NCI-H1694 treated with DMSO at 0.1 percent for 48 hours (cell line): Measurements from ENCODE around the gene TUBGCP2.

ENCODE experiments used
- DNase-seq: peaks from one replicate; lab custom pipeline; 2025; lab: John Stamatoyannopoulos, UW

TUBGCP2 gene

DNA sequence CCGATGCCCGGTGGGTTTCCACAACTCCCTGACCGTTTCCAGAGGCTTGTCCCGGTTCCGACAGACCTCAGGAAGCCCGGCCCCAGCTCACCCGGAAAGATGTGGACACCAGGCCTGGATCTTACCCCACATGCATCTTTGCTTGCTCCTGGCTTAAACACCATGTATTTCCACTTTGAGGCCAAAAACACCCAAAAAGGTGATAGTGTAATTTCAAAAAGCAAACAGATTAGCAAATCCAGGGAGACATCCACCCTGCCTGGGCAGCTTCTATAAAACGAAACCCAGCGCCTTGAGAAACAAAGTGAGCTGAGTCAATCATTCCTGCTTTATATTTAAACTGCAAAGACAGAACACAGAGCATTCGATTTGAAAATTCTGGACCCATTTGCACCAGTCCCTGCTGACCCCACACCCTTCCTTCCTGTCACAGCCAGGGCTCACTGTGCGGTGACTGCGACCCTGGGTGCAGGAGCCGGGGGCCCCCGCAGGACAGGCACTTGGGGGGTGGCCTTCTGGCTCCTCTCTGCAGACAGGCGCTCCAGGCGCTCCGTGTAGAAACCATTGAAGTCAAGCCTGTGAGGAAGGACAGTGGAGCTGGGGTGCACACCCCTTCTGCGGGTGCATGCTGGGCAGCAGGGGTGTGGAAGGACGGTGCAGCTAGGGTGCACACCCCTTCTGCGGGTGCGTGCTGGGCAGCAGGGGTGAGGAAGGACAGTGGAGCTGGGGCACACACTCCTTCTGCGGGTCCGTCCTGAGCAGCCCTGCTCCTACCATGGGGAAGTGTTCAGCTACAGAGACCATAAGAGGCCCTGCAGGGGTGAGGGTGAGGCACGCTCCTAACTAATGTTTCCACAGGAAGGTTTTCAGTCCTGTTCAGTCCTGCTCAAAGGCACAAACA lies 29.1 kb downstream of the TUBGCP2 start:
- no peak for DNase-seq

DNA sequence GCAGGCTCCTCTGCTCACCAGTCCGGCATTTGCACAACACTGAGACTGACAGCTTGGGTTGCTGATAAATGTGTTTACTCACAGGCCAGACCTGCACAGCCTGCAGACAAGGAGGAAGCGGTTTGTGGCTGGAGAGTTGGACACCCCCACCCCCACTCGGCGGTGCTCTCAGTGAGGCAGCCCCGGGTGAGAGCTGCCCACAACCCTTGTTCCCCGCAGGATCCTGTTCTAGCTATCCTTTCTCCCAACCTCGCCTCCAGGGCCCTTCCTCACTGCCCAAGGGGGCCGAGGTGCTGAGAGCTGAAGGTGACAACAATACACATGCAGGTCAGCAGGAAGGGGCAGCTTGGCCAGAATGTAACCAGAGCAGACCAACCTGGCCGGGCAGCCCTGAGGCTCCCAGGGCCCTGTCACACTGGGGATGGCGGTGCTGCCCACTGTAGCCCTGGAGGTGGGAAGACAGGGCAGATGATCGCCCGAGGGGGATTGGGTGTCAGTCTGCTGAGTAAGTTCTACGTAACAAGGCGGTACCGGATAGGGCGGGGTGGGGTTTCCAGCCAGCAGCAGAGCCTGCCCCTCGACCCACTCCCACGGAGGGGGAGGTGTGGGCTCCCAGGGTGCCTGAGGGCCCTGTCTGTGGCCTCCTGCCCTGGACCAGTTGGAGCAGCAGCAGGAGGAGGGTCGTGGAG lies 30.0 kb downstream of the TUBGCP2 start:
- no peak for DNase-seq

DNA sequence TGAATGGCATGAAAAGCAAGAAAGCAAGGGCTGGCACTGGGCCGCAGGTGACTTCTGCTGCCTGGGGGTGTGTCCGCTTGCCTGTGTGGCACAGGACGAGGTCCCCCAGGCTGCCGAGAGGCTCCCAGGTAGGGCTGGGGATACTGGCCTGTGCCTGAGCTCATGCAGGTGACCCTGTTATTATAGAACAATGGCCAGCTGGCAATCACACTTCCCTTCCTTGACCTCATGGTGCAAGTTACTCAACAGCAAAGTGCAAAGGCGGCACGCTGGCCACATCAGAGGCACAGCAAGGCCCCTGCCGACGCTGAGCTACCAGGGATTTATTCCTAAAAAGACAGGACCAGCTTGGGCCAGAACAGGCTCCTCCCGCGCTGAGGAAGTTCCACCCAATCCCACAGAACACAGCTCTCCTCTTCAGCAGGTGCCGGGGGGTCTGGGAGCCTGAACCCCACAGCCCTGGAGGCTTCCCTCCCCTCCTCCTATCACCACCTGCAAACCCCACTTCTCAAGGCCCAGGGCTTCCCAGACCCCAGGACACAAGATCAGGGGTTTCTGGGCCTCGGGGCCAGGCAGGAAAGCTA lies 30.6 kb downstream of the TUBGCP2 start:
- DNase-seq: no peak

DNA sequence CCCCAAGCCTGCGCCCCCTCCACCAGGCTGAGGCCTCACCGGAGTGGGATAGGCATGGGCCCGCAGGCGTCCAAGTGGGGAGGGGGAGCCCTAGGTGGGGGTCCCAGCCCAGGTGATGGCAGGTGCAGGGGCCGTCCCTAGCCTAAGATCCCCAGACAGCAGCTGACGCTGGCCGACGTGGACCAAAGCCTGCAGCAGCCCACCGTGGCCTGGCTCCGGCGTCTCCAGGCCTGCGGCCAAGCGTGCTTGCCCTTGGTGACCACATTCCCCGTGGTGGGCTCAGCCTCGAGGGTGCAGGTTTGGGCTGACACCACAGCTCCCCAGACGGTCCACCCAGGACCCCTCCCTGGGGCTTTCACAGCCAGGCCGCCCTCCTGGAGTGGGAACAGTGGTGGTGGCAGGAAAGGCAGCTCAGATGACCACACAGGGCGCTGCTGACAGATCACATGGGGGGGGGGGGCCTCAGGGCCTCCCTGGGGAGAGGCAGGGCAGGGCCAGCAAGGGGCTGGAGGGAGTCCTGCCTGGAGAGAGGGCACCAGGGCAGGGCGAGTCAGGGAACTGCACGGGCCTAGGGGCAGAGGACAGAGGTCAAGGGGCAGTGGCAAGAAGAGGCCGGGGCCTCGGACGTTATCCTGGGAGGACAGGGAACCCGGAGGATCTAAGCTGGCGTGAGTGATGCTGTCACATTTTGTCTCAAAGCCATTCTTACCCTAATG lies 31.2 kb downstream of the TUBGCP2 start:
- no peak for DNase-seq

DNA sequence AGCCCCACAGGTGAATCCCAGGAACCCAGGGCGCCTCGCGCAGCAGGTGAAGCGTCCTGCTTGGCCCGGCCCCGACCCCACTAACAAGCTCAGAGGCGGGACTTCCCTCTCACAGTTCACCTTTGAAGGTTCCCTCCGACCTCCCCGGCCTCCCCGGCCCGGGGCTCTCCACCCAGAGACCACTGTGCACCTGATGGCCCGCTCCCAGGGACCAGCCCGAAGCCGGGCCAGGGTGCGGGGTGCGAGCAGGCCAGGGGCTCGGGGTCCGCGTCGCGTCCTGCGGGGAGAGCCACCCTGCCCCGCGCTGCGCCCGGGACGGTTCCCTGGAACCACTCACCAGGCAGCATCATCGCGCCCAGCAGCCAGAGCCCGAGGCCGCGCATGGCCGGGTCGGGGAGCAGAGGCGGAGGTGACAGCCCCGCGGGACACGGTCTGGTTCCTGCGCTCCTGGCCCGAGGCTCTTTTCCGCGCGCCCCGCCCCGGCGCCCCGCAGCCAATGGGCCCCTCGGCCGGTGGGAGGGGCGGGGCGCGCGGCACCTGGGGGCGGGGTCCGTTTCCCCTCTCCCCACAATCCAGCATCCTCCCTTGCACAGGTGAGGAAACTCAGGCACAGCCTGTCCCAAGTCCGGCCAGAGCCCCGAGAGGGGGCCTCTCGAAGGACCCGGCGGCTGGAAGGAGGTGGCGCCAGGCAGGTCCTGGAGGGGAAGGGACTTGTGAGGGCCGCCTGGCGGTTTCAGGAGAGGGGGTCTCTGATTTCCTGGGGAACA lies 32.1 kb downstream of the TUBGCP2 start, which contains the start of gene ADAM8:
ADAM8 (minus strand) TSS at position 434 of the 767 bp plus-strand sequence; CDS start at position 383, 51 bp downstream.
- DNase-seq: no peak

DNA sequence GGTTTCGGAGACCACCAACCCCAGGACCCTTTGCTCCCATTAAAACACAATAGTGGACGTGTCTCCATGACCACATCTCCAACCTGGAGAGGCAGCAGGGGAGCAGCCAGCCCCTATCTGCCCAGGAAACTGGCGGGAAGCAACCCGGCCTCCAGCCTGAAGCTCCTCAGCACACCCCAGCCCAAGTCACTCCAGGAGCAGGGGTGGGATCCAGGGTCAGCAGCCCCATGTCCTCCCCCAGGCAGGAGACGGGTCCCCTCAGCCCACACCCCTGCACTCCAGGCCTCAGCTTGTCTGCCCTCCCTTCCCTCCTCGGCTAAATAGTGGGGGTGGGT lies 32.6 kb downstream of the TUBGCP2 start:
- DNase-seq: no peak

DNA sequence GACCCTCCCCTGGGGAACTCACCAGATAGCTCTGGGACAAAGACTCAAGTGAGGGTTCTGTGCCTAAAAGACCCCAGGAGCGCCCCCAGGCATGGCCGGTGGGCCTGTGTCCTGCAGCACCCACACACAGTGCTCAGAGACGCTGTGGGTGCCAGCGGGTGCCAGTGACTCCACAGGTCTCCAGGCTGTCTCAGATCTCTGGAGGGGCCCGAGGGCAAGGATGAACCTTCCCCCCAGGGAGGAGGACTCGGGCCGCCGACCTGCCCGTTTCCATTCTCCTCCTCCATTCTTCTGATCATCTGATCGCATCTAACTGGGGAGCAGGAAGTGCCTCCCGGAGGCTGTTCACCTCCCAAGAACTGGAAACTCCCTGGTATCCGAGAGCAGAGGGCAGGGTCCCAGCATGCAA lies 33.0 kb downstream of the TUBGCP2 start:
- no peak for DNase-seq

DNA sequence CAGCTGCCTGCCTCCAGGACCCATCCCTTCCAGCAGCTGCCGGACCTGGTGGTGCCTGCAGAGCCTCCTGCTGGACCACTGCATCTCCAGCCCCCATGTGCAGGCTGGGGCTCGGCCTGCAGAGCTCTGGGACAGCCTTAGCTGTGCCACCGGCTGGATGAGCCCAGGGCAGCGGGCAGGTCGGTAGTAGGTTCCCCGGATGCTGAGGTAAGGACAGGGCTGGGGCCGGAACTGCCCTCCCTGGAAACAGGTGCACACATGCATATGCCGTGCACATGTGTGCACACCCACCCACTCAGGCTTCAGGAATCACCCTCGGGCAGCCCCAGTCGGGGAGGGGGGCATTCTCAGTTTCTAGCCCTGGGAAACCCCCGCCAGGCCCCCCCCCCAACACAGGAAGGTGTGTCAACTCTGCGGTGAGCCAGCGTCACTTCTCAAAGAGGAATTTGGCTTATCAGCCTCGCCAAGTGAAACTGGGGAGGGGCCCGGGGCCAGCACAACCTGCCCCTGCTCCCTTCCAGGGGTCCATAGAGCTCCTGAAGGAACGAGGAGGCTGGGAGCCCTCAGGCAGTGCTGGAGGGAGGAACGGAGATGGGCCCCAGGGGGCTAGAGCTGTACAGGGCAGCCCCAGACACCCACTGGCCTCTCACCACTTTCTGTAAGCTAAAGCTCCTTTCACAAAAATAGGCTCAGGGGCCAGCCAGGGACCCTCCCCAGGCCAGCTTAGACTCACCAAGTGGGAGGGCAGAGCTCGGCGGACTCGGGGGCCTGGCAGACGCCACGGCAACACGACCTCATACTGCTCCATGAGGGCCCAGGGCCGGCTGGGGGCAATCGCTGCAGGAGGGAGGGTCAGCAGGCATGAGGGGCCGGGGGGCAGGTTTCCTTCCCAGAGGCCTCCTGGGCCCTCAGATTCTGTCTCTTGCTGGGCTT lies 33.7 kb downstream of the TUBGCP2 start:
- no peak for DNase-seq

DNA sequence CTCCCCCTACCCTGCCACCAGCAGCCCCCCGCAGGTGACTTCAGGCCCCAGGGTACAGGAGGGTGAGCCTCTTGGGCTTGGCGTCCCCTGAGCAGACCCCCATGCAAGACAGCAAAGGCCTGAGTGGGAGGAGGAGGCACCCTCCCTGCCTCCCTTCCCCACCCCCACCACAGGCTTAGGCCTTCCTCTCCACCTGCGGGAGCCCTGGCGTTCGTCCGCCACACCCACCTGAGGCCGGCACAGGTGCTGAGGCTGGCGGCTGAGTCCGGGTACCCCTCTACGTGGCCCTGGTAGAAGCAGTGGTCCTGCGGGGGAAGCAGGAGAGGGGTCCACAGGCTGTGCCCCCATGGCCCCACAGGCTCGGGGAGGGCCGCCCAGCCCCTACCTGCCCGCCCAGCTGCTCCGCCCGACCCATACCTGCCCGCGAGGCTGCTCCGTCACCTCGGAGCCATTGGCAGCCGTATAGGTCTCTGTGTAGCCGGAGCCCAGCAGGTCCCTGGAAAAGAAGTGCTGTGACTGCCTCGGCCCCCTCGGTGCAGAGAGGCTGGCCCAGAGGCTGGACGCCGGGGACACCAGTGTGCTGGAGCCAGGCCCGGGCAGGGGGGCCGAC lies 35.0 kb downstream of the TUBGCP2 start:
- no peak for DNase-seq

DNA sequence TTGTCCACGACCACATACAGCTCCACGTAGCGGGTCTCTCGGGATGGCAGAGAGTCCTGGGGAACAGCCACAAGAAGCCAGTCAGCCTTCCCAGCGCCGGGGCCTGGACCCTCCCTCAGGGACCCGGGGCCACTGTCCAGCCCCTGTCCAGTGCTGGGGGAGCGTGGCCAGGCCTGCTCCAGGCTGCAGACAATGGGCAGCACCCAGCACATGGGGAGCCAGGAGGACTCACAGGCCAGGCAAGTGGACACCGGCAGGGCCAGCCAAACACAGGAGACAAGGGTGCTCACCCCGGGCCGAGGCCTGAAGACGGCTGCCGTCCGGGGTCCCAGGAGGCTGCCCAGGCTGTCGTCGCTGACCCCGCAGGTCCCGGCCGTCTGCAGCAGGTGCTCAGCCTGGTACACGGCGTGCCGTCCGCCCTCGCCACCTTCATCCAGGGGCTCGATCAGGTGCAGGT lies 35.7 kb downstream of the TUBGCP2 start:
- DNase-seq: no peak

DNA sequence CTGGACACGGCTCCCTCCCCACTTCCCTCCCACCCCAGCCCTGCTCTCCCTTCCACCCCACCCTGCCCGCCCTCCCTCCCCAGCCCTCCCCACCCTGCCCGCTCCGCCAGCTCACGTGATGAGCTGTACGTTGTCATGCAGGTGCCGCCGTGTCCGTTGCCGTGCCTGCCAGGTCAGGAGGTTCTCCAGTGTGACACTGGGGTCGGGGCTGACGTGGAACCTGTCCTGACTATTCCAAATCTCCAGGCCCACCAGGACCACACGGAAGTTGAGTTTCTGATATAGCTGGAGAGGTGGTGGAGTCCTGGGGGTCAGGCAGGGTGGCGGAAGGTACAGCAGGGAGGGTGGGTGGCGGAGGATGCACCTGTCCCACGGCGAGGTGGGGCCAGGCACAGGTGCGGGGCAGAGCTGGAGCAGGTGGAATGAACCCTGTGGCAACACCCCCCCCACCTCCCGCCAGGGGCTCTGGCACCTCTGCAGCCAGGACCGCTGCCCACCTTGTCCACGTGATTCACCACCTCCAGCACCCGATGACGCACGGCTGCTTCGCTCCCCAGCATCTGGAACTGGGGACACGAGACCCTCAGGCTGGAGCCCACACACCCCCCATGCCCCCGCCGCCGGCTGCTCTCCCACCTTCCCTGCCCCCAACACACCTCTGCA lies 36.2 kb downstream of the TUBGCP2 start:
- DNase-seq: no peak

DNA sequence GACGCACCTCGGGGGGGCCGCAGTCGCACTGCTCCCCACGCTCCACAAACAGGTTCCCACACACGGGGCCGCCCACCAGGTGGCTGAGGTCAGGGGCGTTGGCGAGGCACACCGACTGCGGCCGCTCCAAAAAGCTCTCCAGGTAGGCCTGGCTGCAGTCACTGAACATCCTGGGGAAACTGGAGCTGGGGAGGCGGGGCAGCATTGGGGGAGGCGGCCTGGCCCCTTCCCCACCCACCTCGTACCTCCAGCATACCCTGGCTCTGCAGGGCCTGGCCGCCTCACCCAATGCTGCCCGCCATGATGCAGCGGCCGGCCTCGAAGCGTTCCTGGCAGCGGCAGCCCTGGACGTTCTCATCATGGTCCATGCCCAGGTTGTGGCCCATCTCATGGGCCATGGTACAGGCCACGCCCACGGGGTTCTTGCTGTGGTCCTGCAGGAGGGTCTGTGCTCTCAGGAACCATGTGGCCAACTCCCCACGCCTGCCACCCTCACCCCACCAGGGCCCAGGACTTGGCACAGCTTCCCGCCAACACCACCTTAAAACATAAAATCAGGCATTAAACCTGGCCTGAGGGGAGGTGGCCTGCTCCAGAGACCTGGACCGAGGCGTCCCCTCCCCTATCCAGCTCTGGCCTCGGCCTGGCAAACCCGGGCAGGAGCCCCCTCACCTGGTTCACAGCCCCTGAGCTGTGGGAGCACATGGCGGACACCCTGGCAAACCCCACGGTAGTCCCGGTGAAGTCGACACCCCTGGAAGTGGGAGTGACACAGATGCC lies 37.0 kb downstream of the TUBGCP2 start:
- DNase-seq: no peak

DNA sequence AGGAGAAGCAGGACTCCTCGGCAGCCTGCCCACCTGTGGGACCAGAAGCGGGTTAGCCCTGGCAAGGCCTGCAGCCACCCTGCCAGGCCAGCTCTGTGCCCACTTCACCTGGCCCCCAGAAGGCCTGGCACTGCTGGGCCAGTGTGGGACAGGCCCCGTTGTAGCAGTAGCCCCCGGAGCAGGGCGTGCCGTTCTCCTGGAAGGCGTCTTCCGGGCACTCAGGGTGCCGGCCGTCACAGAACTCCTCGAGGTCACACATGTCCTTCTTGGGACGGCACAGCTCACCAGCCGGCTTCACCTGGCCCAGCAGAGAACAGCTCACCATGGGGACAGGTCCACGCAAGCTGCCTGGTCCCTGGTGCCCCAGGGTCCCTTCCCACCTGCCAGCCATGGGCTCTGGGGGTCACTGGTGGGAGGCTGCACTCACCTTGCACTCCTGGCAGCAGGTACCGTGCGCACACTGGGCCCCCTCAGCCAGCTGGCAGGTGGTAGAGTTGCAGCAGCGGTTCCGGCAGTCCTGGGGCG lies 37.8 kb downstream of the TUBGCP2 start:
- DNase-seq: no peak

DNA sequence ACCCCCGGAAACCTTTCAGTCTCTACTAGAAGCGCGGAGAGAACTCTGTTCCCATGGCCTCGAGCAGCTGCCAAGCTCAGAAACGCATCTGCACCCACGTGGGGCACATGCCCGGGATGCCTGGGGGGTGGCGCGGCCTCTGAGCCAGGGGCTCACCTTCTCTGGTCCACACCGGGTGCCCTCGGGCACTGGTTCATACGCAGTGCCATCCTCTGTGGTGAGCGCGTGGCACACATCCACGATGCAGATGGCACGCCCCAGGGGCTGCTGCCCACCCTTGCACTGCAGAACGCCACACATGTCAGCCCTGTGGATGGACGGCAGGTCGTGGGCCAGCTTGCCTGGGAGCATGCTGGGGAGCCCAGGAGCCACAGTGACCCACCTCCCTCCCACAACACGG lies 38.5 kb downstream of the TUBGCP2 start:
- no peak for DNase-seq

DNA sequence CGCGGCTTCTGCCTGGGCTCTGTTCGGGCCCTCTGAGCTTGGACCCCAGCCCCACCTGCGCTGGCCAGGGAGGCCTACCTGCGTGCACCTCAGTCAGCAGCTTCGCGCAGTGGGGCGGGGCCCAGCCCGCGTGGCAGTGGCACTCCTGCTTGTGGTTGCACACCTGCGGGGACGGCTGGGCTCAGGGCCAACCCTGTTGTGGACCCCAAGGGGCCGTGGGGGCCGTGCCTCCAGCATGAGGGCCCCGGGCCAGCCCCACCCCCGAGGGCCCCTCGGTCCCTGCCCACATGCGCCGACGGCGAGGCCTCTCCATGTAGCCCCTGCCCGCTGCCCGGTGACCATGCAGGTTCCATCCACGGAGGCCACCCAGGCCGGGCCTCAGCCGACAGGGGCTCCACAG lies 39.3 kb downstream of the TUBGCP2 start:
- no peak for DNase-seq

DNA sequence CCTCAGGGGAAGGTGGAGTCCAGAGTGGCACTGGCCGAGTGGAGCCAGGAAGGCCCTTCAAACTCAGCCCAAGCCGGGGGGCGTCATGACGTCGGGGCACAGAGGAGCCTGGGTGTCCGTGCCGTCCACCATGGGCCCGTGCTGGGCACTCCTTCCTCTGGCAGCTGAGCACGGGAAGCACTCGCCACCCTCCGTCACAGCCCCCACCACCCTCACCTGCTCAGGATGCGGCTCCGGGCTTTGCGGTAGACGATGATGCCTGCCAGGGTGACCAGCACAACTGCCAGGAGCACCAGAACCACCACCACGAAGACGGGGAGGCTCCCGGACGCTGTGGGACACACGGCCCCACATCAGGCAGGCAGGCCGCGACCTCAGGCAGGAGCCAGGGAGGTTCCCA lies 40.1 kb downstream of the TUBGCP2 start:
- no peak for DNase-seq

DNA sequence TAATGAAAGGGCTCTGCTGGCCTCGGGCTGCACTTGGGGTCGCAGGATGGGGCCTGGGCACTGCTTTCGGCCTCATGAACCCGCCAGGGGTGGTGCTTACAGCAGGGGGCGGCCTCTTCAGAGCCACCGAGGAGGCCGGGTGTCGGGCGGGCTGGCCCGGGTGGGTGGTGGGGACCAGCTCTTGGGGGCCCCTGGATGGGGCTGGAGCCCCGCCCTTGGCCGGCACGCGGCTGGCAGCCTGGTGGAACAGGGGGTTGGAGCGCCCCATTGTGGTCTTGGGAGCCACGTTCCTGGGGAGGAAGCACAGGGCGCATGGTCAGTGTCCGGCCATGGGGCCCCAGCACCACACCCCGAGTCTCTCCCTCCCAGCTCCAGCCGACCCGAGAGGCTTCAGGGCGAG lies 40.8 kb downstream of the TUBGCP2 start:
- no peak for DNase-seq

DNA sequence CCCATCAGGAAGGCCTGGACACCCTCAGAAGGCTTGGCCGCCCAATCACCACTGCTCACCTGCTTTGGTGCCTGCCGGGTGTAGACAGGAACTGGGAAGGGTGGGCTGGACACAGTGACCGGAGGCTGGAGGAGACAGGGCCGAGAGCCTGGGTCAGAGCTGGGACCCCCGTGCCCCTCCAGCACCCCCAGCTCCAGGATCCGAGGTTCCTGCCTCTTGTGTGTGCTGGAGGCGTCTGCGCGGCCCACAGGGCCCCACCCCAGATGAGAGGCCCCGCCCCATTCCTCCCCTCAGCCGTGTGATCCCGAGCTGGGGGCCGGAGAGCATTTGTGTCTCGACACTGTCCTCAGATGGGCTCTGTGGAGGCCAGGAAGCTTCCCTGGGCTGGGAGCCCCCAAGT lies 41.4 kb downstream of the TUBGCP2 start:
- DNase-seq: no peak
